Keratinocyte (primary cell): ENCODE measurements around the gene SLC19A3. TPM values are rescaled to one million over a fixed set of nuclear protein-coding genes. Genes with fewer than 3 reads are reported as not detected.
"Not testable (repeated sequence)": the region's sequence is repeated elsewhere in the genome, so short reads cannot be mapped to it uniquely, and the experiment has no call there.

Experiments
- DNase-seq: peaks from one replicate; pipeline ENCODE4 v3.0.0-alpha.2; 2011; ENCODE audit warnings: low read depth, missing footprints, low spot score
- FAIRE-seq: peaks from 2 replicates; lab custom pipeline; 2011; peaks lifted over from hg19 to GRCh38; lab: Jason Lieb, UNC
- H2AFZ ChIP-seq: 2 replicates; pipeline ENCODE4 v1.6.0; 2012; ENCODE audit warnings: low read length, control low read depth, inconsistent platforms; ENCODE audit not compliant: control insufficient read depth
- H3K27ac ChIP-seq: 2 replicates; pipeline ENCODE4 v1.5.1; 2011; ENCODE audit warnings: low read length; ENCODE audit not compliant: control insufficient read depth, insufficient read depth
- H3K27me3 ChIP-seq: 3 replicates; pipeline ENCODE4 v1.6.0; 2011; ENCODE audit warnings: low read length; ENCODE audit not compliant: control insufficient read depth, insufficient read depth; ENCODE audit errors: extremely low read depth
- H3K36me3 ChIP-seq, 2 experiments: 2 replicates in 1 of 2; 3 replicates in 1 of 2; pipeline ENCODE4 v1.5.1; 2011; ENCODE audit warnings: low read length in 2 of 2, mild to moderate bottlenecking in 1 of 2; ENCODE audit not compliant: control insufficient read depth in 2 of 2, insufficient read depth in 2 of 2; ENCODE audit errors: extremely low read depth in 1 of 2
- H3K4me1 ChIP-seq: 3 replicates; pipeline ENCODE4 v1.5.1; 2011; ENCODE audit warnings: low read length; ENCODE audit not compliant: control insufficient read depth, insufficient read depth; ENCODE audit errors: extremely low read depth
- H3K4me2 ChIP-seq: 3 replicates; pipeline ENCODE4 v1.6.0; 2011; ENCODE audit warnings: low read depth, low read length; ENCODE audit not compliant: control insufficient read depth, insufficient read depth; ENCODE audit errors: extremely low read depth
- H3K4me3 ChIP-seq, 3 experiments: fragments of 200-600 bp in 1 of 3; sonication (generic) in 1 of 3; 2 replicates in 2 of 3; 3 replicates in 1 of 3; pipeline ENCODE4 v1.5.1; 2011 to 2016; ENCODE audit warnings: low read length in 3 of 3, mild to moderate bottlenecking in 3 of 3, control low read depth in 2 of 3, inconsistent platforms in 1 of 3, low read depth in 1 of 3, mixed read lengths in 1 of 3, mixed run types in 1 of 3, moderate library complexity in 1 of 3; ENCODE audit not compliant: control insufficient read depth in 2 of 3, insufficient read depth in 2 of 3; ENCODE audit errors: extremely low read depth in 1 of 3
- H3K79me2 ChIP-seq: 2 replicates; pipeline ENCODE4 v1.6.0; 2012; ENCODE audit warnings: low read length; ENCODE audit not compliant: control insufficient read depth, insufficient read depth
- H3K9ac ChIP-seq: 3 replicates; pipeline ENCODE4 v1.6.0; 2011; ENCODE audit warnings: low read length; ENCODE audit not compliant: control insufficient read depth, insufficient read depth; ENCODE audit errors: extremely low read depth
- H3K9me1 ChIP-seq: 3 replicates; pipeline ENCODE4 v1.6.0; 2011; ENCODE audit warnings: low read length; ENCODE audit not compliant: control insufficient read depth, insufficient read depth; ENCODE audit errors: extremely low read depth
- H3K9me3 ChIP-seq: 2 replicates; pipeline ENCODE4 v1.5.1; 2012; ENCODE audit warnings: low read depth, low read length; ENCODE audit not compliant: control insufficient read depth
- H4K20me1 ChIP-seq: 3 replicates; pipeline ENCODE4 v1.6.0; 2011; ENCODE audit warnings: low read length; ENCODE audit not compliant: control insufficient read depth, insufficient read depth; ENCODE audit errors: extremely low read depth
- CTCF ChIP-seq, 3 experiments: IDR thresholded peaks in 1 of 3; conservative IDR thresholded peaks in 1 of 3; optimal IDR thresholded peaks in 1 of 3; 2 replicates in 2 of 3; 3 replicates in 1 of 3; pipeline versions ENCODE3 to v1.5.1; 2011; ENCODE audit warnings: low read length in 3 of 3, mild to moderate bottlenecking in 3 of 3, moderate library complexity in 2 of 3, control low read depth in 1 of 3, inconsistent platforms in 1 of 3; ENCODE audit not compliant: insufficient read depth in 2 of 3; ENCODE audit errors: extremely low read depth in 1 of 3
- EZH2 ChIP-seq: IDR thresholded peaks from one replicate; pipeline ENCODE4 v1.6.1; 2012; ENCODE audit warnings: inconsistent platforms, mild to moderate bottlenecking, low read length, moderate library complexity
- dilution Hi-C: fragments of 300-500 bp; cut with MboI; formaldehyde crosslinking; loops from one replicate; pipeline ENCODE4 v1.7.0; 2020; ENCODE audit warnings: low sequenced_read_pairs; ENCODE audit not compliant: extremely low pct_ligation_motif_present
- polyA plus RNA-seq, 5 experiments: library from polyadenylated mRNA; depleted of rRNA in 3 of 5; stranded (reverse) in 3 of 5; stranded (forward) in 1 of 5; unstranded in 1 of 5; fragments of >200 nt; gene quantifications; 1 replicate in 1 of 5; 2 replicates in 3 of 5; 3 replicates in 1 of 5; pipeline versions ENCODE4 v1.2.1 to v1.2.3, GENCODE V29; 2011 to 2012; ENCODE audit warnings: missing spikeins in 2 of 5, low read depth in 1 of 5, low replicate concordance in 1 of 5

The SLC19A3 gene
- polyA plus RNA-seq, 1 donor (not counting 4 experiments of a cell fraction or from before 2014, with no cell fraction given): 0.58 TPM

GRCh38 chr2:227677928-227678327, 39.9 kb downstream of the SLC19A3 start:
- Histone ChIP-seq H3K9ac (no peak overlapping the region), H3K79me2 (no peaks in the 10 kb centered on the region), H4K20me1 (no peaks in the 10 kb centered on the region), H3K36me3 (no peaks in the 10 kb centered on the region), H3K9me1 (no peaks in the 10 kb centered on the region), H3K4me3 (no peak overlapping the region), H2AFZ (no peak overlapping the region), H3K9me3 (no peaks in the 10 kb centered on the region), H3K27me3 (no peaks in the 10 kb centered on the region), H3K4me2 (no peak overlapping the region), H3K4me1 (no peaks in the 10 kb centered on the region), H3K27ac (no peak overlapping the region)
- TF ChIP-seq CTCF (optimal IDR thresholded peaks at IDR 0.05 in 1 of 3, IDR thresholded peaks at IDR 0.05 in 1 of 3, conservative IDR thresholded peaks at IDR 0.05 in 1 of 3; ENCODE audit: extremely low read depth in 1 of 3, insufficient read depth in 2 of 3, low read length in 3 of 3) (no peak), EZH2 (no peak)
- dilution Hi-C loops: no loop called here
- no peak for DNase-seq
- FAIRE-seq: no peak

- no peaks in the 10 kb centered on the region for H3K9me3 ChIP-seq
- no peak overlapping the region for H3K4me2 ChIP-seq
- H3K9ac ChIP-seq: no peak overlapping the region
- TF ChIP-seq EZH2 (no peak), CTCF (optimal IDR thresholded peaks at IDR 0.05 in 1 of 3, IDR thresholded peaks at IDR 0.05 in 1 of 3, conservative IDR thresholded peaks at IDR 0.05 in 1 of 3; ENCODE audit: extremely low read depth in 1 of 3, insufficient read depth in 2 of 3, low read length in 3 of 3) (no peak)
- no peaks in the 10 kb centered on the region for H3K4me1 ChIP-seq
- no peak for FAIRE-seq
- H3K79me2 ChIP-seq: no peaks in the 10 kb centered on the region
- H3K27ac ChIP-seq: no peak overlapping the region
- no peak for DNase-seq
- H3K27me3 ChIP-seq: no peaks in the 10 kb centered on the region
- H3K9me1 ChIP-seq: no peaks in the 10 kb centered on the region
- no peaks in the 10 kb centered on the region for H4K20me1 ChIP-seq
- H2AFZ ChIP-seq: no peak overlapping the region
- H3K36me3 ChIP-seq: no peaks in the 10 kb centered on the region
- dilution Hi-C loops: no loop called here
- H3K4me3 ChIP-seq: no peak overlapping the region
Measured at GRCh38 chr2:227674485-227674884, 43.3 kb downstream of the SLC19A3 start.

GRCh38 chr2:227673620-227674019, 44.2 kb downstream of the SLC19A3 start:
- H3K4me2 ChIP-seq, H2AFZ ChIP-seq, H3K27ac ChIP-seq, H3K4me3 ChIP-seq, H4K20me1 ChIP-seq, H3K36me3 ChIP-seq, FAIRE-seq, dilution Hi-C loops, H3K9me3 ChIP-seq, DNase-seq, H3K27me3 ChIP-seq, H3K9ac ChIP-seq, H3K9me1 ChIP-seq, H3K79me2 ChIP-seq, H3K4me1 ChIP-seq: not testable (repeated sequence)
